Fibroblast of pulmonary artery (primary cell): ENCODE measurements around the gene PTGER2.

ENCODE experiments used
- DNase-seq: peaks from one replicate; pipeline ENCODE4 v3.0.0-alpha.2; 2010; ENCODE audit warnings: low read depth
- H3K4me3 ChIP-seq: replicated peaks from 2 replicates; pipeline ENCODE4 v1.5.1; 2011; ENCODE audit warnings: low read depth, mild to moderate bottlenecking, control low read depth, low read length, moderate library complexity
- TF ChIP-seq, protein P1 (sequence below): IDR thresholded peaks from 2 replicates; pipeline ENCODE4 v1.5.1; 2011; ENCODE audit warnings: mild to moderate bottlenecking, control low read depth, low read length, inconsistent platforms; ENCODE audit errors: missing control alignments

PTGER2 gene

DNA sequence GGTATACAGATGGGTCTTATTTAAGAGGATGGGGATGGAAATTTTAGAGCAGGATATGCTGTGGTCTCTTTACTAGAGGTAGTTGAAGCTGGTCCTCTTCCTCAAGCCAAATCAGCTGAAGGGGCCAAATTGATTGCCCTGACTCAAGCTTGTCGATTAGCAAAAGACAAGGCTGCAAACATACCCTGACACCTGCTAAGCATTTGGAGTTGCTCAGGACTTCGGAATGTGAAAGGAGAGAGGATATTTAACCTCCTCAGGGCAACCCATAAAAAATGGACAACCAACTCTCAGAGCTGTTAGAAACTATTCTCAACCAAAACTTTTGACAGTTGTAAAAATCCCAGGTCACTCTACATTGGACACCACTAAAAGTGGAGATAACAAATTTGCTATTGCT, 31.0 kb upstream of the PTGER2 start:
- TF ChIP-seq, protein P1, sequence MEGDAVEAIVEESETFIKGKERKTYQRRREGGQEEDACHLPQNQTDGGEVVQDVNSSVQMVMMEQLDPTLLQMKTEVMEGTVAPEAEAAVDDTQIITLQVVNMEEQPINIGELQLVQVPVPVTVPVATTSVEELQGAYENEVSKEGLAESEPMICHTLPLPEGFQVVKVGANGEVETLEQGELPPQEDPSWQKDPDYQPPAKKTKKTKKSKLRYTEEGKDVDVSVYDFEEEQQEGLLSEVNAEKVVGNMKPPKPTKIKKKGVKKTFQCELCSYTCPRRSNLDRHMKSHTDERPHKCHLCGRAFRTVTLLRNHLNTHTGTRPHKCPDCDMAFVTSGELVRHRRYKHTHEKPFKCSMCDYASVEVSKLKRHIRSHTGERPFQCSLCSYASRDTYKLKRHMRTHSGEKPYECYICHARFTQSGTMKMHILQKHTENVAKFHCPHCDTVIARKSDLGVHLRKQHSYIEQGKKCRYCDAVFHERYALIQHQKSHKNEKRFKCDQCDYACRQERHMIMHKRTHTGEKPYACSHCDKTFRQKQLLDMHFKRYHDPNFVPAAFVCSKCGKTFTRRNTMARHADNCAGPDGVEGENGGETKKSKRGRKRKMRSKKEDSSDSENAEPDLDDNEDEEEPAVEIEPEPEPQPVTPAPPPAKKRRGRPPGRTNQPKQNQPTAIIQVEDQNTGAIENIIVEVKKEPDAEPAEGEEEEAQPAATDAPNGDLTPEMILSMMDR: no peak
- no peak overlapping the region for H3K4me3 ChIP-seq
- no peak for DNase-seq

DNA sequence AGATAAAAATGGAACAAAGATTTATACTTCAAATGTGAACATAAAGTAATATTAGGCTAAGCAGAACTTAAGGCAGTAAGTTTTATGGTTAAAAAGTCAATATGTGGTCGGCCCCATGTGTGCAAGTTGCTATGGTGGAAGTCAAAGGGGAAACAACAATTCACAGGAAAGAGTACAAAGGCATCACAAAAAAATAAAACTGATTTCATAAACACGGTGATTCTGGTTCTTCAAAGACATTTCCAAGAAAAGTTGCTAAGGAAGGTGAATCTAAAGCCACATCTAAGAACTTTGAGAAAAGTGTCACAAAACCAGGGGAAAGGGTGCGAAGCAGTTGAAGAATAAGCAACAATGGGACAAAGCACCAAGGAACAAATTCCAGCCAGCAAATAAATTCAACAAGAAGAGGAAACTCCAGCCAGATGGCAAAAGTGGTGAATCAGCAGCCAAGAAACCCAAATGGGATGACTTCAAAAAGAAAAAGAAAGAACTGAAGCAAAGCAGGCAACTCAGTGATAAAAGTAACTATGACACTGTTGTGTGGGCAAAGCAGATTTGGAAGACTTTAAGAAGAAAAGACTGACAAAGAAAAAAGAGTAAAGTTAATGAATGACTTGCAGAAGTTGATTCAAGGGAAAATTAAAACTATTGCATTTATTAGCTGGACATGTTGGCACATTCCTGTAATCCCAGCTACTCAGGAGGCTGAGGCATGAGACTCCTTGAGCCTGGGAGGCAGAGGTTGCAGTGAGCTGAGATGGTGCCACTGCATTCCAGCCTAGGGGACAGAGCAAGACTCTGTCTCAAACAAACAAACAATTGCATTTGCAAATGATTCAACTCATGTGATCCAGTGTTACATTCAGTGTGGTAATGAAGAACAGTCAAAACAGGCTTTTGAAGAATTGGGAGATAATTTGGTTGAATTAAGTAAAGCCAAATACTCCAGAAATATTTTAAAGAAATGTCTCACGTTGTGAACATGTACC, 27.2 kb upstream of the PTGER2 start:
- H3K4me3 ChIP-seq: no peak overlapping the region
- TF ChIP-seq, protein P1: no peak
- no peak for DNase-seq

DNA sequence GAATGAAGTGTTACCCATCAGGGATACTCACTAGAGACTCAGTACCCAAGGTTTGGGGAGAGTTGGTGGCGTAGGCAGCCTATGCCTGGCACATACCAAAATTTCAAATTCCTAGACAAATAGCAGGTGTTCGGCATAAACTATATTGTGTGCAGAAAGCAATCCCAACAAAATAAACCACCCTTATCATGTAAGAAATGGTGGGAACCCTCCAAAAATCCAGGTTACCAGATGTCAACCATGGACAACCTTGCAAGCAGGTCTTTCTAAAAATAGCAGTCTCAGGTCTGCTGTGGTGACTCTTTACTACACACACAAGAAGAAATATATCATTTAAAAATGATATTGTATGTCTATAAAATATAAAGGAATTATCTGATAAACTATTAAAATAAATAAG, 17.7 kb upstream of the PTGER2 start:
- H3K4me3 ChIP-seq: no peak overlapping the region
- TF ChIP-seq, protein P1: no peak
- DNase-seq: no peak

DNA sequence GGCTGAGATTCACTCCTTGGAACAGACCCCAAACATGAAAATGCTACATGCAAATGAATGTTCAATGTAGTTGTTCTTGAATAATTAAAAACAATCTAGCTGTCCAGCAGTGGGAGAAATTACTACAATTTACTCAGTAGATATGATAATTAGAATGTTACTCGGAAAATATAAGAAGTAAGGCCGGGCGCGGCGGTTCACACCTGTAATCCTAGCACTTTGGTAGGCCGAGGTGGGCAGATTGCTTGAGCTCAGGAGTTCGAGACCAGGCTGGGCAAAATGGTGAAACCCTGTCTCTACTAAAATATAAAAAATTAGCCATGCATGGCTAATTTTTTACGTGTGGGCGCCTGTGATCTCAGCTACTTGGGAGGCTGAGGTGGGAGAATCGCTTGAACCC, 15.3 kb upstream of the PTGER2 start:
- H3K4me3 ChIP-seq: no peak overlapping the region
- TF ChIP-seq, protein P1: no peak
- DNase-seq: no peak

DNA sequence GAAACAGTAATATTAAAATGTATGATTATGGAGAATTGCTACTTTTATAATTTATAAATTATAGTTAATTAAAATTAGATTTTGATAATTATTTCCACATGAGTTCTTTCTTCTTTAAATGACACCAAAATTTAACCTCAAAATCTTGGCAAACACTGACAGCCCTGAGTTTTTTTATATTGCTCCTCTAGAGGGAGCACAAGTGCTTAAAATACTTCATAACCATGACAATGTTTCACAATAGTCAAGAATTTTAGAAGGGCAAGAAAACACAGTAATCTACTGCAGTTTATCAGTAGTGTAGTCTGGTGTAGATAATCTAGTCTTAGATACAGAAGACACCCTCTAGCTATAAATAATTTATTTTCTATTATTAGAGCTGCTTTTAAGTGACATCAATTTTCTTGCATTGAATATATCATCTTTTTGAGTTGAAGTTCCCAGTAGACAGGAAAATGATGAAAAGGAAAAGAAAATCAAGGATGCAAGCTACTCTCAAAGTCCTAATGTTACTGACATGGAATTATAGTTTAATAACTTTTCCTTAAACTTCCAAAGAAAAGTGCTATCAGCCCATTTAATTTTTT, 14.3 kb upstream of the PTGER2 start:
- TF ChIP-seq, protein P1: peak; percentile 62
- DNase-seq: peak; percentile 72
- H3K4me3 ChIP-seq: no peak overlapping the region

DNA sequence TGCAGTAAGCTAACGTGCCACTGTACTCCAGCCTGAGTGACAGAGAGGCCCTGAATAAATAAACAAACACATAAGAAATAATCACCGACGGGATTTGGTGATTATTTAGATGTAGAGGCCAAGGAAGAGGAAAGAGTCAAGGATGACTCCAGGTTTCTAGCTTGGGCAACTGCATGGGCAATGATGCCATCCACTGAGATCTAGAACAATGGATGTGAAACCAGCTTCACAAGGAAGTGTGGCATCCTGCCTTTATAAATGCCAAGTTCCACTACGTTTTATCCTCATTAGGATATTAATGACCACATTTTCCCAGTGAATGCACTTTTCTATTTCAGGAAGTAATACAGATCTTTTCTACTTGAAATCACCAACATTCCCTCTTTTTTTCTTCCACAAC, 10.9 kb upstream of the PTGER2 start:
- TF ChIP-seq, protein P1: no peak
- H3K4me3 ChIP-seq: no peak overlapping the region
- DNase-seq: no peak
